AG04449 (cell line): ENCODE measurements around the gene ELMOD2.
"Not testable (repeated sequence)": the region's sequence is repeated elsewhere in the genome, so short reads cannot be mapped to it uniquely, and the experiment has no call there.

ENCODE experiments used
- CTCF ChIA-PET: fragments of 350-600 bp; formaldehyde crosslinking; extraction: SDS; loops from one replicate; lab custom pipeline; 2021; ENCODE audit warnings: antibody characterized with exemption; lab: Yijun Ruan, JAX
- POLR2A ChIA-PET: fragments of 400-600, 350-600 bp; formaldehyde crosslinking; extraction: SDS; loops from one replicate; lab custom pipeline; 2020; ENCODE audit warnings: antibody characterized with exemption, inconsistent platforms; lab: Yijun Ruan, JAX
- DNase-seq: peaks from one replicate; pipeline ENCODE4 v3.0.0-alpha.2; 2010; ENCODE audit warnings: low read depth, low spot score
- H3K4me3 ChIP-seq: 2 replicates; pipeline ENCODE4 v1.5.1; 2011; ENCODE audit warnings: low read depth, mild to moderate bottlenecking, control low read depth, low read length
- TF ChIP-seq, protein P1 (sequence below): IDR thresholded peaks from one replicate; pipeline ENCODE4 v1.5.1; 2011; ENCODE audit warnings: mild to moderate bottlenecking, moderate library complexity, low read length, control low read depth, inconsistent platforms; ENCODE audit not compliant: insufficient read depth; ENCODE audit errors: missing control alignments

The ELMOD2 gene

DNA sequence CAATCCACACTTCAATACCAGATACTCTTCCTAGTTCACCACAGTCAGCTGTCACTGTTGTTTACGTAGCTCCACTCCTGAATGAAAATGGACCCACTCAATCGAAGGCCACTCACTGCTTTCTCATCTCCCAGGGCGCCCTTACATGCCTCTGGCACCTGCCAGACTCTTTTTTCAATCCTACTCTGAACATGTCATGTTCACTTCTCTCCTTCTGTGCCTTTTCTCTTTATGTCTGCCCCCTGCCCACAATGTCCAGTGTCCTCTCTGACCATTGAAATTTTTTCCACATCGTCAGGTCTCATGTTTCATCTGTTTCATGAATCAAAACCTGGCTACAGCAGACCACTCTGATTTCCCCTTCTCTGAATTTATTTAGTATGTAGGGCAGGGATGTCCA, 24.6 kb upstream of the ELMOD2 start:
- TF ChIP-seq, protein P1, sequence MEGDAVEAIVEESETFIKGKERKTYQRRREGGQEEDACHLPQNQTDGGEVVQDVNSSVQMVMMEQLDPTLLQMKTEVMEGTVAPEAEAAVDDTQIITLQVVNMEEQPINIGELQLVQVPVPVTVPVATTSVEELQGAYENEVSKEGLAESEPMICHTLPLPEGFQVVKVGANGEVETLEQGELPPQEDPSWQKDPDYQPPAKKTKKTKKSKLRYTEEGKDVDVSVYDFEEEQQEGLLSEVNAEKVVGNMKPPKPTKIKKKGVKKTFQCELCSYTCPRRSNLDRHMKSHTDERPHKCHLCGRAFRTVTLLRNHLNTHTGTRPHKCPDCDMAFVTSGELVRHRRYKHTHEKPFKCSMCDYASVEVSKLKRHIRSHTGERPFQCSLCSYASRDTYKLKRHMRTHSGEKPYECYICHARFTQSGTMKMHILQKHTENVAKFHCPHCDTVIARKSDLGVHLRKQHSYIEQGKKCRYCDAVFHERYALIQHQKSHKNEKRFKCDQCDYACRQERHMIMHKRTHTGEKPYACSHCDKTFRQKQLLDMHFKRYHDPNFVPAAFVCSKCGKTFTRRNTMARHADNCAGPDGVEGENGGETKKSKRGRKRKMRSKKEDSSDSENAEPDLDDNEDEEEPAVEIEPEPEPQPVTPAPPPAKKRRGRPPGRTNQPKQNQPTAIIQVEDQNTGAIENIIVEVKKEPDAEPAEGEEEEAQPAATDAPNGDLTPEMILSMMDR = no peak
- ChIA-PET POLR2A (no interaction called here), CTCF (interaction anchor here (1.1 to 1.7 kb wide), 2 partner anchors 24 to 139 kb away, joined by 3 to 8 read pairs; partner anchors contain the start of gene ELMOD2)
- no peak for DNase-seq
- H3K4me3 ChIP-seq = no peak overlapping the region

DNA sequence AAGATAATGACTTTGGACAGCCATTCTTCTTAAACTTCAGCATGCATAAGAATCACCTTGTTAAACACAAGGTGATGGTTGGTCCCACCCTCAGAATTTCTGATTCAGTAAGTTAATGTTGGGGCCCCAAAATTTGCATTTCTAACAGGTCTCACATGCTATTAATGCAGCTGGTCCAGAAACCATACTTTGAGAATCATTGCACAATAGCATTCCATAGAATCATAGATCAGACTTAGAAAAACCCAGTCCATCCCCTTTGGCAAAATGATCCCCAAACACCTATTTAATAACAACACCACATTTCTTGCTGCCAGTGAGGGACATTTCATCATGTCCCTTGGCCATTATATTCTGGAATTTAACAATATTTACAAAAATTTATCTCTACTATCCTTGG, 19.7 kb upstream of the ELMOD2 start:
- ChIA-PET POLR2A (no interaction called here), CTCF (no interaction called here)
- TF ChIP-seq, protein P1 = no peak
- DNase-seq = no peak
- no peak overlapping the region for H3K4me3 ChIP-seq

DNA sequence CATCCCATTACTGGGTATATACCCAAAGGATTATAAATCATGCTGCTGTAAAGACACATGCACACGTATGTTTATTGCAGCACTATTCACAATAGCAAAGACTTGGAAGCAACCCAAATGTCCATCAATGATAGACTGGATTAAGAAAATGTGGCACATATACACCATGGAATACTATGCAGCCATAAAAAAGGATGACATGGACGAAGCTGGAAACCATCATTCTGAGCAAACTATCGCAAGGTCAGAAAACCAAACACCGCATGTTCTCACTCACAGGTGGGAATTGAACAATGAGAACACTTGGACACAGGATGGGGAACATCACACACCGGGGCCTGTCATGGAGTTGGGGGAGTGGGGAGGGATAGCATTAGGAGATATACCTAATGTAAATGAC, 10.2 kb upstream of the ELMOD2 start:
- POLR2A ChIA-PET, H3K4me3 ChIP-seq, DNase-seq: not testable (repeated sequence)
- CTCF ChIA-PET = interaction anchor here (1.0 kb wide), 1 partner anchor 10 kb away, joined by 3 read pairs; the partner anchor contains the start of gene ELMOD2

DNA sequence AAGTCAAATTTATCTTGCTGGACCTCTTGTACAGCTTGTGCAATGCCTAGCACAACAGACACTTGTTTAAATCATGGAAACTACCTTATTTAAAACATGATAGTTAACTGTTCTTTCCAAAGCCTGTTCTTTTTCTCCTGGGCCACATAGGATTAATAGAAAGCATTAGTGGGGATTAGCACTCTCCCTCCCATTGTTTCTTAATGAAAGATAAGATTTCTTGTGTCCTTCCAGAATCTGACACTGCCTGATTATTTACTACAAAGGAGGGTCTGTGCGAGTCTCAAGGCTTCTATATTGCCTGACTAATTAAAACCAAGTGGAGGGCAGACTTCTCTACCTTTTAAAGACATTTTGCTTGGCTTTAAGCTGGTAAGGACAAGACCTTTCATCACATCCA, 8.5 kb upstream of the ELMOD2 start:
- CTCF ChIA-PET = no interaction called here
- POLR2A ChIA-PET = no interaction called here
- DNase-seq = no peak
- TF ChIP-seq, protein P1 = no peak
- H3K4me3 ChIP-seq = no peak overlapping the region

- ChIA-PET CTCF (interaction anchor here (0.8 to 2.4 kb wide), 10 partner anchors 9 to 329 kb away, joined by 3 to 24 read pairs (median 5); no protein-coding TSS in a partner anchor), POLR2A (interaction anchor here (0.9 to 1.7 kb wide), 3 partner anchors 11 to 150 kb away, joined by 3 to 8 read pairs (median 3); partner anchors contain the start of gene SCOC)
- TF ChIP-seq, protein P1 = no peak
- H3K4me3 ChIP-seq = peak overlapping the region; percentile 57
- no peak for DNase-seq
These were observed 555 bp upstream of the ELMOD2 start for GRCh38 chr4:140523370-140523856.

DNA sequence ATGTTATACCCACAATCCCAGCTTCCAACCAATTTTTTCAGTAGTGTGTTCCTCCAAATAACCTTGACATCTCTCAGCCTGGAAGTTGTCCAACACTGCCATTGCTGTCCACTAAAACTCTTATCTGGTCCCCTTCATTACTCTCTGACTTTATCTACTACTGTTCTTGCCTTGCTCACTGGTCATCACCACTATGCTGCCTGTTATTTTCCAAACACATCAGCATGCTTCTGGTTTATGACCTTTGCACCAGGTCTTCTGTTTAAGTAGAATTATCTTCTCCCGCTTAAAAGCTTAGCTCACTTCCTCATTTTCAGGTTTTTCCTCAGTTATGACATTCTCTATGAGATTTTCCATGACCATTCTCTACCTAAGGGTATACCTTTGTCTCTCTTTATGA, 5.5 kb downstream of the ELMOD2 start:
- CTCF ChIA-PET = interaction anchor here (0.9 kb wide), 1 partner anchor 169 kb away, joined by 3 read pairs; no protein-coding TSS in a partner anchor
- H3K4me3 ChIP-seq = no peak overlapping the region
- TF ChIP-seq, protein P1 = no peak
- DNase-seq = no peak
- POLR2A ChIA-PET = no interaction called here
